Measurements from ENCODE around the gene HOXA2.

GRCh38 chr7:27109466-27110185 is 7.1 kb upstream of the HOXA2 start:
- no peak for TF ChIP-seq CTCF (IDR thresholded peaks at IDR 0.05)
- no peak for TF ChIP-seq POLR2A (IDR thresholded peaks at IDR 0.05)

Measured in stomach (tissue), 4 donors.